Measurements from ENCODE around the gene GPC5.
A peak's percentile ranks its signal among the peaks of the same experiment; 100 is the strongest.

GPC5 gene

DNA sequence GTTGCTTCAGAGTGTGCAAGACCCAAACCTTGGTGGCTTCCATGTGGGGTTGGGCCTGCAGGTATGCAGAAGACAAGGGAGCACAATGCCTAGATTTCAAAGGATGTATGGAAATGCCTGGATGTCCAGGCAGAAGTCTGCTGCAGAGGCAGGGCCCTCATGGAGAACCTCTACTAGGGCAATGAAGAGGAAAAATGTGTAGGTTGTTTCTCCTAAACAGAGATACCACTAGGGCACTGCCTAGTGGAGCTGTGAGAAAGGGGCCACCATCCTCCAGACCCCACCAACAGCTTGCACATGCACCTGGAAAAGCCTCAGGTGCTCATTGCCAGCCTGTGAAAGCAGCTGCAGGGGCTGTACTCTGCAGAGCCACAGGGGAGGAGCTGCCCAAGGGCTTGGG is 1295.6 kb downstream of the GPC5 start:
- TF ChIP-seq YY1 (IDR thresholded peaks at IDR 0.05; ENCODE audit: low read depth) = no peak
- no peak for TF ChIP-seq RAD21 (IDR thresholded peaks at IDR 0.05; ENCODE audit: low read depth)
- TF ChIP-seq, protein P1, sequence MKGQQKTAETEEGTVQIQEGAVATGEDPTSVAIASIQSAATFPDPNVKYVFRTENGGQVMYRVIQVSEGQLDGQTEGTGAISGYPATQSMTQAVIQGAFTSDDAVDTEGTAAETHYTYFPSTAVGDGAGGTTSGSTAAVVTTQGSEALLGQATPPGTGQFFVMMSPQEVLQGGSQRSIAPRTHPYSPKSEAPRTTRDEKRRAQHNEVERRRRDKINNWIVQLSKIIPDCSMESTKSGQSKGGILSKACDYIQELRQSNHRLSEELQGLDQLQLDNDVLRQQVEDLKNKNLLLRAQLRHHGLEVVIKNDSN (IDR thresholded peaks at IDR 0.05) = no peak
- TF ChIP-seq TAF1 (IDR thresholded peaks at IDR 0.05; ENCODE audit: low read depth) = no peak
- TF ChIP-seq CEBPB (IDR thresholded peaks at IDR 0.05) = no peak
- TF ChIP-seq, protein P2, sequence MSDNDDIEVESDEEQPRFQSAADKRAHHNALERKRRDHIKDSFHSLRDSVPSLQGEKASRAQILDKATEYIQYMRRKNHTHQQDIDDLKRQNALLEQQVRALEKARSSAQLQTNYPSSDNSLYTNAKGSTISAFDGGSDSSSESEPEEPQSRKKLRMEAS (IDR thresholded peaks at IDR 0.05) = no peak
- no peak for TF ChIP-seq NFIC (IDR thresholded peaks at IDR 0.05)
- no peak for TF ChIP-seq ZBTB7A (IDR thresholded peaks at IDR 0.05; ENCODE audit: low read depth)
- TF ChIP-seq EGR1 (IDR thresholded peaks at IDR 0.05) = no peak
- no peak for TF ChIP-seq CREB1 (IDR thresholded peaks at IDR 0.05; ENCODE audit: low read depth)
- TF ChIP-seq TCF12 (IDR thresholded peaks at IDR 0.05; ENCODE audit: low read depth) = no peak

DNA sequence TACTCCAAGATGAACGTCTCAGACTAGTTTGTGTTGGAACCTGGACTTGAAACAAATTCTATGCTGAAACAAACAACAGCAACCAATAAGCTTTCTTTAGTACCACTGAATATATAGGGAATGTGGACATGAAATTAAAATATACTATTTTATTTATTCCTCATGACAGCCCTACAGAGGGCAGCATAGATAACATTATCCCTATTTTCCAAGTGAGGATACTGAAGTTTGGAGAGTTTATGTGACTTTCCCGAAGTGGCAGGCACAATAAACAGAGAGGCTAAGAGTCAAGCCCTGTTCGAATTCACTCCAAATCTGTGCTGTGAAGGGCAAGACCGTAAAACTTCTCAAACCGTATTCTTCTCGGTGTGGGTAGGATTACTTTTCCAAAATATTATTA is 1318.3 kb downstream of the GPC5 start:
- TF ChIP-seq ZBTB7A (IDR thresholded peaks at IDR 0.05; ENCODE audit: low read depth) (no peak), RAD21 (IDR thresholded peaks at IDR 0.05; ENCODE audit: low read depth) (peak; percentile 43; the same call in 1 of the 2 replicates)

DNA sequence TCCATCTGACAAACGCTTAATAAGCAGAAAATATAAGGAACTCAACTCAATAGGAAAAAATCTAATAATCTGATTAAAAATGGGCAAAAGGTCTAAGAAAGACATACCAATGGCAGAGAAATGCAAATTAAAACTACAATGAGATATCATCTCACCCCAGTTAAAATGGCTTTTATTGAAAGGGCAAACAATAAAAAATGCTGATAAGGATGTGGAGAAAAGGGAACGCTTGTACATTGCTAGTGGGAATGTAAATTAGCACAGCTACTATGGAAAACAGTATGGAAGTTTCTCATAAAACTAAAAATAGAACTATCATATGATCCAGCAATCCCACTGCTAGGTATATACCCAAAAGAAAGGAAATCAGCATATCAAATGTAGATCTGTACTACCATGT is 1319.4 kb downstream of the GPC5 start:
- TF ChIP-seq TEAD4 (IDR thresholded peaks at IDR 0.05) (no peak), EGR1 (IDR thresholded peaks at IDR 0.05) (no peak), TCF12 (IDR thresholded peaks at IDR 0.05; ENCODE audit: low read depth) (no peak), EP300 (IDR thresholded peaks at IDR 0.05; ENCODE audit: borderline replicate concordance) (no peak), NFIC (IDR thresholded peaks at IDR 0.05) (no peak), CREB1 (IDR thresholded peaks at IDR 0.05; ENCODE audit: low read depth) (no peak), ZBTB7A (IDR thresholded peaks at IDR 0.05; ENCODE audit: low read depth) (no peak), CEBPB (IDR thresholded peaks at IDR 0.05) (no peak), FOXM1 (IDR thresholded peaks at IDR 0.05; ENCODE audit: borderline replicate concordance, low read depth) (no peak), YY1 (IDR thresholded peaks at IDR 0.05; ENCODE audit: low read depth) (no peak)
- TF ChIP-seq, protein P3, sequence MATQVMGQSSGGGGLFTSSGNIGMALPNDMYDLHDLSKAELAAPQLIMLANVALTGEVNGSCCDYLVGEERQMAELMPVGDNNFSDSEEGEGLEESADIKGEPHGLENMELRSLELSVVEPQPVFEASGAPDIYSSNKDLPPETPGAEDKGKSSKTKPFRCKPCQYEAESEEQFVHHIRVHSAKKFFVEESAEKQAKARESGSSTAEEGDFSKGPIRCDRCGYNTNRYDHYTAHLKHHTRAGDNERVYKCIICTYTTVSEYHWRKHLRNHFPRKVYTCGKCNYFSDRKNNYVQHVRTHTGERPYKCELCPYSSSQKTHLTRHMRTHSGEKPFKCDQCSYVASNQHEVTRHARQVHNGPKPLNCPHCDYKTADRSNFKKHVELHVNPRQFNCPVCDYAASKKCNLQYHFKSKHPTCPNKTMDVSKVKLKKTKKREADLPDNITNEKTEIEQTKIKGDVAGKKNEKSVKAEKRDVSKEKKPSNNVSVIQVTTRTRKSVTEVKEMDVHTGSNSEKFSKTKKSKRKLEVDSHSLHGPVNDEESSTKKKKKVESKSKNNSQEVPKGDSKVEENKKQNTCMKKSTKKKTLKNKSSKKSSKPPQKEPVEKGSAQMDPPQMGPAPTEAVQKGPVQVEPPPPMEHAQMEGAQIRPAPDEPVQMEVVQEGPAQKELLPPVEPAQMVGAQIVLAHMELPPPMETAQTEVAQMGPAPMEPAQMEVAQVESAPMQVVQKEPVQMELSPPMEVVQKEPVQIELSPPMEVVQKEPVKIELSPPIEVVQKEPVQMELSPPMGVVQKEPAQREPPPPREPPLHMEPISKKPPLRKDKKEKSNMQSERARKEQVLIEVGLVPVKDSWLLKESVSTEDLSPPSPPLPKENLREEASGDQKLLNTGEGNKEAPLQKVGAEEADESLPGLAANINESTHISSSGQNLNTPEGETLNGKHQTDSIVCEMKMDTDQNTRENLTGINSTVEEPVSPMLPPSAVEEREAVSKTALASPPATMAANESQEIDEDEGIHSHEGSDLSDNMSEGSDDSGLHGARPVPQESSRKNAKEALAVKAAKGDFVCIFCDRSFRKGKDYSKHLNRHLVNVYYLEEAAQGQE (IDR thresholded peaks at IDR 0.05; ENCODE audit: low read depth) = no peak
- TF ChIP-seq, protein P2 (IDR thresholded peaks at IDR 0.05) = no peak
- TF ChIP-seq, protein P1 (IDR thresholded peaks at IDR 0.05) = no peak

DNA sequence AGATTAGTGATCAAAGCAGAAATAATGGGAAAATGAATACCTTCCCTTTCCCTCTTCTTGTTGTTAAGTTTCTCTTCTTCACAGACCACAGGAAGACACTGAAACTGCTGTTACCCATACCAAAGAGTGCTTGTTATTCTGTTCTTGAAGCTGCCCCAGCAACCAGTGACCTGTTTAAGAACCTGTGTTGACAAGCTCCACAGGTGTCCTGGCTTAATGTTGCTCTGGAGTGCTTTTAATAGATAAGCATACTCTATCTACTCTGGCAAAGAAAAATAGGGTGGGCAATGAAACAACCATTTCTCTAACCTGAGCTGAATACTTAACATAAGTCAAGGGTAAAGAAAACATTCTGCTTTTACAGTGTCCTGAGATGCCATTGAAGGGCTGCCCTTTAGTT is 1321.4 kb downstream of the GPC5 start:
- TF ChIP-seq TCF12 (IDR thresholded peaks at IDR 0.05; ENCODE audit: low read depth) (no peak), EGR1 (IDR thresholded peaks at IDR 0.05) (no peak), RAD21 (IDR thresholded peaks at IDR 0.05; ENCODE audit: low read depth) (no peak)

DNA sequence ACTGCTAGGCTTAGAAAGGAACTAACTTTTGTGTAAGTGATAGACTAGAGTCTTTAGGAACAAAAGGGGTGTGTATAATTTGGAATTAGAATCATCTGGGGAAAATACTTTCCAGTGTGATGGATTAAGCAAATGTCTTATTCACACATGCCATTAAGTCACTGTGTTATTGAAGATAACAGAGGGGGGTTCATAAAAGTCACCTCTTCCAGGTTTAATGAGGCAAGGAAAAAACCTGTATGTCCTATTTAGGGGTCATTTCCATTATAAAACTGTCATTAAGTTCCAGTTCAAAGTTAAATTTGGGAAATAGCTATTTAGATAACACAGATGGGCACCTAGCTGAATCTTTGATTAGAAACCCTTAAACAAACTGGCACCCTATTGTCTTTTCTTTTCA is 1323.2 kb downstream of the GPC5 start:
- TF ChIP-seq EP300 (IDR thresholded peaks at IDR 0.05; ENCODE audit: borderline replicate concordance) = no peak

DNA sequence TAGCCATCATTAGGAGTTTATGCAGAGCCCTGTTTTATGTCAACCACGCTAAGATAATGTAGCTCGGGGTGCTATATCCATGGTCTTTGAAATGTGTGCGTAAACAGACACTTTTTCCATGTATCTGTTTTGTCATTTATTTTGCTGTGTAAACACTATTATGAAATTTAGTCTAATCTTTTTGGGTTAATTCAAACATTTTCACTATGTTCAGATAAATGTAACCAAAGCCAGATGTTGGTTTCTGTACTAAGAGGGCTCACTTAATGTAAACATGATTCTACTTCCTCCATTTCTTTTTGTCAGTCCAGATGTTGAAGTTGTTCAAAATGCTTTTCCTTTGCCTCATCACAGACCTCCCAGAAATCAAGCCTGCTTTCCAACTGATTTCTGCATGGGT is 1328.7 kb downstream of the GPC5 start:
- TF ChIP-seq, protein P1 (IDR thresholded peaks at IDR 0.05) = no peak
- TF ChIP-seq FOXM1 (IDR thresholded peaks at IDR 0.05; ENCODE audit: borderline replicate concordance, low read depth) = no peak
- no peak for TF ChIP-seq CREB1 (IDR thresholded peaks at IDR 0.05; ENCODE audit: low read depth)
- TF ChIP-seq, protein P2 (IDR thresholded peaks at IDR 0.05) = no peak
- TF ChIP-seq EP300 (IDR thresholded peaks at IDR 0.05; ENCODE audit: borderline replicate concordance) = no peak
- no peak for TF ChIP-seq RAD21 (IDR thresholded peaks at IDR 0.05; ENCODE audit: low read depth)
- TF ChIP-seq NFIC (IDR thresholded peaks at IDR 0.05) = no peak
- TF ChIP-seq, protein P3 (IDR thresholded peaks at IDR 0.05; ENCODE audit: low read depth) = no peak
- no peak for TF ChIP-seq YY1 (IDR thresholded peaks at IDR 0.05; ENCODE audit: low read depth)
